GM18909 (cell line): ENCODE results near the gene ABCA6.
"Not testable (repeated sequence)": the region's sequence is repeated elsewhere in the genome, so short reads cannot be mapped to it uniquely, and the experiment has no call there.

ENCODE experiments used
- ATAC-seq: cut with Tn5 transposase; IDR thresholded peaks from one replicate; pipeline ENCODE4 v1.9.1; 2021; ENCODE audit warnings: mild to moderate bottlenecking; ENCODE audit not compliant: unreplicated experiment, poor library complexity

The ABCA6 gene, protein sequence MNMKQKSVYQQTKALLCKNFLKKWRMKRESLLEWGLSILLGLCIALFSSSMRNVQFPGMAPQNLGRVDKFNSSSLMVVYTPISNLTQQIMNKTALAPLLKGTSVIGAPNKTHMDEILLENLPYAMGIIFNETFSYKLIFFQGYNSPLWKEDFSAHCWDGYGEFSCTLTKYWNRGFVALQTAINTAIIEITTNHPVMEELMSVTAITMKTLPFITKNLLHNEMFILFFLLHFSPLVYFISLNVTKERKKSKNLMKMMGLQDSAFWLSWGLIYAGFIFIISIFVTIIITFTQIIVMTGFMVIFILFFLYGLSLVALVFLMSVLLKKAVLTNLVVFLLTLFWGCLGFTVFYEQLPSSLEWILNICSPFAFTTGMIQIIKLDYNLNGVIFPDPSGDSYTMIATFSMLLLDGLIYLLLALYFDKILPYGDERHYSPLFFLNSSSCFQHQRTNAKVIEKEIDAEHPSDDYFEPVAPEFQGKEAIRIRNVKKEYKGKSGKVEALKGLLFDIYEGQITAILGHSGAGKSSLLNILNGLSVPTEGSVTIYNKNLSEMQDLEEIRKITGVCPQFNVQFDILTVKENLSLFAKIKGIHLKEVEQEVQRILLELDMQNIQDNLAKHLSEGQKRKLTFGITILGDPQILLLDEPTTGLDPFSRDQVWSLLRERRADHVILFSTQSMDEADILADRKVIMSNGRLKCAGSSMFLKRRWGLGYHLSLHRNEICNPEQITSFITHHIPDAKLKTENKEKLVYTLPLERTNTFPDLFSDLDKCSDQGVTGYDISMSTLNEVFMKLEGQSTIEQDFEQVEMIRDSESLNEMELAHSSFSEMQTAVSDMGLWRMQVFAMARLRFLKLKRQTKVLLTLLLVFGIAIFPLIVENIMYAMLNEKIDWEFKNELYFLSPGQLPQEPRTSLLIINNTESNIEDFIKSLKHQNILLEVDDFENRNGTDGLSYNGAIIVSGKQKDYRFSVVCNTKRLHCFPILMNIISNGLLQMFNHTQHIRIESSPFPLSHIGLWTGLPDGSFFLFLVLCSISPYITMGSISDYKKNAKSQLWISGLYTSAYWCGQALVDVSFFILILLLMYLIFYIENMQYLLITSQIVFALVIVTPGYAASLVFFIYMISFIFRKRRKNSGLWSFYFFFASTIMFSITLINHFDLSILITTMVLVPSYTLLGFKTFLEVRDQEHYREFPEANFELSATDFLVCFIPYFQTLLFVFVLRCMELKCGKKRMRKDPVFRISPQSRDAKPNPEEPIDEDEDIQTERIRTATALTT (N-terminal part only)

DNA sequence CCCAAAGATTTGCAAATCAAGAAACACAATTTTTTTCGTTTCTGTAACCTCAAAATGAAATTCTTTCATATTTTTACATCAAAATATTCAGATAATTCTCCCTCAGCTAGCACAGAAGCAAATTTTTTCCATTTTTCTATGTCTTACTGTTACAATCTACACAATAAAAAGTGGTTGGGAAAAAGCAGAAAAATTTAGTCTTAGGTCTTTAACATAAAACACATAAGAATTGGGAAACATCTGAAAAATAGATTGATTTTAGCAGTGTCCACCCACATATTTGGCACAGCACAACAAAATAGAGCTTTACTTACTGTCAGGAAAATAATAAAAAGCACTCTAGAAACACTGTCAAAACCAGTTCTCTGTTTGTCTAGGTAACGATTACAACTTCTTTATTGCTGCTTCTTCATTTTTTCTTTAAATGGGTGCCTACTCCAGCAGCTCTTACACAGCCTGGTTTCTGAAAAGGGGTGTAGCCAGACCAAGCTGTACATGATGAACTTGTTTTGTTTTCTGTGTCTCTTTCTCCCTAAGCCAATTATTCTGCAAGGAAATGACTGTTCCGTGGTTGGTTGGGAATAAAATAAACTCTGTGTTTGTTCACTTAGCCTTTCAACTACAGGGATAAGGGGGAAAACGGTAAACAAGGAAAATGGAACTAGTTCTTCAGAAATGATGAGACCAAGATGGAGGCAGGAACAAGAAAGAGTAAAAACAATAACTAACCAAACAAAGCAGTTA, at the start of gene ABCA6:
Gene ABCA6 (minus strand): TSS at position 465 of the 744 bp plus-strand sequence. CDS start 1,192 bp downstream, outside the sequence.
- ATAC-seq: no peak

DNA sequence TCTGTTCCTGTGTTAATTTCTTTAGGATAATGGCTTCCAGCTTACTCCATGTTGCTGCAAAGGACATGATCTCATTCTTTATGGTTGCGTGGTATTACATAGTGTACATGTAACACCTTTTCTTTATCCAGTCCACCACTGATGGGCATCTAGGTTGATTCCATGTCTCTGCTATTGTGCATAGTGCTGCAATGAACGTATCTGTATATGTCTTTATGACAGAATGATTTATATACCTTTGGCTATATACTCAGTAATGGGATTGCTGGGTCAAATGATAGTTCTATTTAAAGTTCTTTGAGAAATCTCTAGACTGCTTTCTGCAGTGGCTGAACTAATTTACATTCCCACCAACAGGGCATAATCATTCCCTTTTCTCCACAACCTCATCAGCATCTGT, 47.1 kb upstream of the ABCA6 start:
- no peak for ATAC-seq

DNA sequence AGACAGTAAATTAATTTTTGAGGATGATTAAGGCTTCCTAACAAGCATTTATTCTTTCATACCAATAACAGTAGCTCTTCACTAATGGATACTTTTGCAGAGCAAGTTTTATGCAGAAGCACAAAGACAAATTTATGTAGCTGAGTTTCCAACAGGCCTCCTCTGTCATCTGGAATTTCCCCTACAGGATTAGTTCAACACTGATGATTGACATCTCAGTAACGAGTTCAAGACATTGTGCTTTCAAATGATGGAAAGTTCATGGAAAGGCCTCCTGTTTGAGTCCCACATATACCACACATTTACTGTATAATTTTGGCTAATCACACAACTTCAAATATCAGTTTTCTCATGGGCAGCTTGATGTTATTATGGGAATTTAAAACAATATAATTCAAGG, 46.4 kb upstream of the ABCA6 start:
- ATAC-seq: no peak

DNA sequence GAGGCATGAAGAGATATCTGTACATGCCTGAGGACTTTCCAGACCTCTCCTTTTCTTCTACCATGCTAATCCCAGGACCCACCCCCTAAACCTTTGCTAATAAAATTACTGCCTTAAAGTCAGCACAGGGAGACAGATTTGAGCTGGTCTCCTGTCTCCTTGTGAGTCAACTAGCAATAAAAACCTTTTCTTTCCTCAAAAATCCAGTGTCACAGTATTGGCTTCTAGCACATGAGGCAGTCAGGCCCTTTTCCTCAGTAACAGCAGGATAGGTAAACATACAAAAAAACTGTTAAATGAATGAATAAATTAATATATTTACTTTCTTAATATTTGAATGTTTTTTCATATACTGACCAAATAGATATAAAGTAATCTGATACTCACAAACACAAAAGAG, 45.6 kb upstream of the ABCA6 start:
- ATAC-seq: no peak

DNA sequence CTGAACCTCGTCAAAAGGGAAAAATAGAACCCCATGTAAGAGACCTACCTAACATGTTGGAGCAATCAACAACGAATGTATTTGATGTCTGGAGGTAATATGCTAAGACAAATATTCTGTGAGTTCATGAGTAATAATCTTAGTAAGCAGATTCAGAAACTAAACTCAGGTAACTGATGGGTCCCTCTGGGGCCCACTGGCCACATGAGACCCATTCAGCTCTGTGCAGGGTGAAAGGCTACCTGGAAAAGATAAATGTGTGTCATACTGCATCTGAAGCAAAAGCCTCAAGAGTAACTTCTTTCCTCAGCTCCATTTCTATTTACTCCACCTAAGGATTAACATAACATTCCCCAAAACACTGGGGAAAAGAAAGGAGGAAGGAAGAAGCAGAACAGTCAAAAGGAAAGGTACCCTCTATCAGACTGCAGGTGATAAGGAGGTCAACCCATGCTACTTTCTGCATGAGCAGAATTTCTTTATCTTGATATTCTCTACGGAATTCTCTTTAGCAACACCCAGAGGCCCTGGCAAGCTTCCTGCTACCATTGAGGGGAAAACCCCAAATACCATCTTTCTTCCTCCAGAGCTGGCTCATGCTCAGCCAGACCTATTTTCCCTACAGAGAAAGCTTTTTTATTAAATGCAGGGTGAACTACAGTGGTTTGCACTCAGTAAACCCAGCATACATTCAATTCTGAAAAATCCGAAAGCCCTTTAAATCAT, 37.7 kb upstream of the ABCA6 start:
- no peak for ATAC-seq

DNA sequence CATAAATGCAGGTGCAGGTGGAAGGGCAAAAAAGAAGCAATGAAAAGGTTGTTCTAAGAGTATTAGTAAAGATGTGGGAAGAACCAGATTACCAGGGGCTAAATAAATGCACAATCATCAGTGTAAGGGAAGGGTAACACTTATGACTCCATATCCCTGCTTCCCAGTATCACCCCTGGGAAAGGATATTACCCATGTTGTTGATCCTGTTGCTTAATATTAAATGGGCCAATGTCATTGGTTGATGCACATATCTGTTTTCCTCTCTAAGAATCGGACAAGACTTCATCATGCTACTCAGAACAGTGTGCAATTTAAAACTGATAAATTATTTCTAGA, 34.7 kb upstream of the ABCA6 start:
- no peak for ATAC-seq

DNA sequence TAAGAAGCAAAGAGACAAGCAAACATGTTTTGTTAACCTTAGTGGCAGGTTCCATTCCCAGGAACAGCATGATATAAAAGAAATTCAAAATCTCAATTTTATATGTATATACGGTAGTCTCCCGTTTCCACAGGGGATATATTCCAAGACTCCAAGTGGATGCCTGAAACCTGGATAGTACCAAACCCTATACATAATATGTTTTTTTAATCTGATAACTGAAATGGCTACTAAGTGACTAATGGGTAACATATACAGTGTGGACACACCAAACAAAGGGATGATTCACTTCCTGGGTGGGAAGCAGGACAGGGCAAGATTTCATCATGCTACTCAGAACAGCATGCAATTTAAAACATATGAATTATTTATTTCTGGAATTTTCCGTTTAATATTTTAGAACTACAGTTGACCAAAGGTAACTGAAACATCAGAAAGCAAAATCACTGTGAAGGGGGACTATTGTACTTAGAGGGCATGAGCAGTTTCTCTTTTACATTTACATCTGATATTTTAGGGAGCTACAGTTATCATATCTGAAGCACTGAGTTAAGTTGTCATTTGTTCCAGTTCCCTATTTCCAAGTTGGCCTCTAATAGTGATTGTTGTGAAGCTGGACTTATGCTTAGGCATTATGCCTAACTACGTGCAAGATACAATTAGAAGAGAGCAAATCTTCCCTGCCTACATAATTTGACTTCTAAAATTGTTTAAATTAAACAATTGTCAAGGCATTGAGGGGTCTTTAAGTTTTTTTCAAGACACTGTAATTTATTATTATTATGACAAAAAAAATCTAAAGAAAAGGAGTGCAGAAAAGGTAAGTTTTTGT, 34.1 kb upstream of the ABCA6 start:
- no peak for ATAC-seq

DNA sequence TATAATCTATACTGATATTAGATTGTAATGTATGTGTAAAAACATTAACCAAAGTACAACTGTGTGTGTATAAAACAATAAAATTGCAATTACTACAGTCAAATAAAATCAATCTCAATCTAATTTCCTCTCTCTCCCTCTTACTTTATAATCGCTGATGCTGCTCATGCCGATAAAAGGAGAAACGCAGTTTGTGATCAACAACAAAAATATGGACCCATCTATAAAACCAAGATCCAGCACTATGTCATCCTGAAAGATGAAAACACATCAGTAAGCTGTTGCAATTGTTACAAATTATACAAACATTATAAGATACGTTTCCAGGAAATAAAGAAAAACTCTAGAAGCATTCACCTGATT, 33.5 kb upstream of the ABCA6 start:
- no peak for ATAC-seq

DNA sequence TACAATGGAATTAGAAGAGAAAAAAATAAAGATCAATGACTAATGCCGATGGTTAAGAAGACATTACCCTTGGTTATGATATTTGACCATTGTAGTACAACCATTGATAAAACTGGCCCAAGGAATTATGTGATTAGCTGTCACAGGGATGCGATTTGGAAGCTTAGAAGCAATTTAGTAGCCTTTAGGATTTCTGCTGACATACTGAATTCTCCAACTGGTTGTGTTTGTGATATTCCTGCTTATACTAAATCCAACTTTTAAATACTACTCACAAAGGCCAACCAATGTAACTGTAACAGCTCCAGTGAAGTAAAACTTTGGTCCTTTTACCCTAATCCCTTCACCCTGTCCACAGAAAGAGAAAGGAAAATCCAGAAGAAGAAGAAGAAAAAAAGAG, 31.4 kb upstream of the ABCA6 start:
- ATAC-seq: no peak

DNA sequence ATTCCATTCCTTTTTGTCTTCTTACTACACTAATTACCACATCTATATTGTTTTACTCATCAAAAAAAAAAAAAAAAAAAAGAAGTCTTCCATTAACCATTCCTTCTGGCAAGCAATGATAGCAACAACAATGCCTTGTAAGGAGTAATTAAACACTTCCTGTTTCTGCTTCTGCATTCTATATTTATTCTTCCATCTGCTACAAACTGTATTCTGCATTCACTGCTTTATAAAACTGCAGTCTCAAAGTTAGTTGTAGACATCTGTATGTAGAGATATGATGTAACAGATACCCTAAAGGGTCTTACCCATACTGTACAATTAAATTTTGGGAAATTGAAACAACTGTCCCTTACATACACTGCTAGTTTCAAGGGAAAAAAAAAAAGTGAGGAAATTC, 28.7 kb upstream of the ABCA6 start:
- no peak for ATAC-seq

DNA sequence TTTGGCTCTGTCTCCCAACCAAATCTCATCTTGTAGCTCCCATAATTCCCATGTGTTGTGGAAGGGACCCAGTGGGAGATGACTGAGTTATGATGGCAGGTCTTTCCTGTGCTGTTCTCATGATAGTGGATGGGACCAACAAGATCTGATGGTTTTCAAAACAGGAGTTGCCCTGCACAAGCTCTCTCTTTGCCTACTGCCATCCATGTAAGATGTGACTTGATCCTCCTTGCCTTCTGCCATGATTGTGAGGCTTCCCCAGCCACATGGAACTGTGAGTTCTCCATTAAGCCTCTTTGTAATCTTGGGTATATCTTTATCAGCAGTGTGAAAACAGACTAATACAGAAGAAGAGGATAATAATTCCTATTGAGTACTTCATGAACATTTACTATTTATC, 26.9 kb upstream of the ABCA6 start:
- not testable (repeated sequence) for ATAC-seq

DNA sequence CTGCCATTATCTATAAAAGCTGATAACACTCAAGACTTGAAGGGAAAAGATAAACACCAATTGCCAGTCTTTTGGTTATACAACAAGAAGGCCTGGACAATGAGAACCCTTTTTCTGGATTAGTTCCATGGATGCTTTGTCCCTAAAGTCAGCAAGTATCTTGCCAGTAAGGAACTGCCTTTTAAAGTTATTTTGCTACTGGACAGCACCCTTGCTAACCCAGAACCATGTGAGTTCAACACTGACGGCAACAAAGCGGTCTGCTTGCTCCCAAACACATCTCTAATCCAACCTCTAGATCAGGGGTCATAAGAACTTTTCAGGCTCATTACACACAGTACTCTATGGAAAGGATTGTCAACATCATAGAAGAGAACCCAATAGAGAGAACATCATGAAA, 25.3 kb upstream of the ABCA6 start:
- ATAC-seq: no peak

DNA sequence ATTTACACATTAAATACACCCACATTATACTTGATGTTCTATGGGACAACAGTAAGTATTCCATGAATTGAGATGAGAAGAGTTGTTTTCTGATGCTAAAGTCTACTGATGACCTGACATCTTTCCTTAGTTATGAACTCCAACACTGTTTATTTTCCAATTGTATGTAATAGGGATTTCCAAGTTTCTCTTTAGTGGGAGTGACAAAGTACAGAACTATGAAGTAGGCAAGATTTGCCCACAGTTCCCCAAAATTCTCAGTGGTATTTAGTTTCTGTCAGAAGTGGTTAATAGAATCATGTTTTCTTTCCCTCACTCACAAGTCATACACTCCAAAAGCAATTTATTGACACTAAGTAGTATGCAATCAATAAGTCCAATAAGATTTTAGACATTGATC, 22.5 kb upstream of the ABCA6 start:
- ATAC-seq: no peak

DNA sequence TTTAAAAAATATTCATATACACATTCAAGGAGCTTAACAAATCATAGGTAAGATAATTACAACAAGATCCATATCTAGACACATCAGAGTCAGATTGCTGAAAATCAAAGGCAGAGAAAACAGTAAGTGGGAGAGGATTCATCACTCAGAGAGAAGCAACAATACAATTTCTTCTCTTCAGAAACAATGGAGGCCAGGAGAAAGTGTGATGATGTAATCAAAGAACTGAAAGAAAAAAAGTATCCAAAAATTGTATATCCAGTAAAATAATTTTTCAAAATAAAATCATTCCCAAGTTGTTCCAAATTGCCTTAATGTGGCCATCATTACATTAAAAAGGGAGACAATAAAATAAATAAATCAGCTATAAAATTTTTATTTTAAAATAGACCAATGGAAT, 17.7 kb upstream of the ABCA6 start:
- no peak for ATAC-seq

DNA sequence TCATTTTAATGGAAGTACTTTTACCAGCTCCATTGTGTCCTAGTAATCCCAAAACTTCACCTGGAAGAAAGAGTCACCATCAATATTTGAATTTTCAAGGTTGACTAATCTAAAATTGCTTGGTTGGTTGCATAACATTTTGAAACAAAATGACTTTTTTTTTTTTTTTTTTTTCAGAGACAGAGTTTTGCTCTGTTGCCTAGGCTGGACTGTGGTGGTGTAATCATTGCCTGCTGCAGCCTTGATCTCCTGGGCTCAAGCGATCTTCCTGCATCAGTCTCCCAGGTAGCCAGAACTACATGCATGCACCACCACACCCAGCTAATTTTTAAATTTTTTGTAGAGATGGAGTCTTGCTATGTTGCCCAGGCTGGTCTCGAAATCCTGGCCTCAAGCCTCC, 12.6 kb upstream of the ABCA6 start:
- ATAC-seq: no peak

DNA sequence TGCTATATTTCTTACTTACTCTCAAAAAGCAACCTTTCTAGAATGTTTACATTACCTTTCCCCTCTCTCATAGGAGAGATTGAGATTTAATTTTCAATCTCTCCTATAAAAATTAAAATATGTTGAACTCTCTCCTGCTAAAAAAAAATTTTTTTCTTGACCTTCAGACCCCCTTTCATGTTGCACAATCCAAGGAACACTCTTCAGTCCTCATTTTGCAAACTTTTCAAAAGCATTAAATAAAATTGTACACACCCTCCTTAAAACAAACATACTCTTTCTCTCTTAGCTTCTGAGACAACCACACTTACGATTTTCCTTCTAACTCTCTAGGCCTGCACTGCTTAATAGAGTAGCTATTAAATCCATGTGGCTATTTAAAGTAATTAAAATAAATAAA, 8.6 kb upstream of the ABCA6 start:
- ATAC-seq: no peak

DNA sequence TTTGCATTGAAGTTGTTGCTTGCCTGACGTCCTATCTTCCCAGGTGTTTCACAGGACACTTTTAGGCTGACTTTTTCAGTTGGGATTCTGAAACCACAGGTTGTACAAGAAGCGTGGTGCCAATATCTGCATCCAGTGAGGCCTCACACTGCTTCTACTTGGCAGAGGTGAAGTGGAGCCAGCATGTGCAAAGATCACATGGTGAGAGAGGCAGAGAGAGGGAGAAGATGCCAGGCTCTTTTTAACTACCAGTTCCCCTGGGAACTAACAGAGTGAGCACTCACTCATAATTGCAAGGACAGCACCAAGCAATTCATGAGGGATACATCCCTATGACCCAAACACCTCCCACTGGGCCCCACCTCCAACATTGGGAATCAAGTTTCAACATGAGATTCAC, 5.8 kb upstream of the ABCA6 start:
- no peak for ATAC-seq

DNA sequence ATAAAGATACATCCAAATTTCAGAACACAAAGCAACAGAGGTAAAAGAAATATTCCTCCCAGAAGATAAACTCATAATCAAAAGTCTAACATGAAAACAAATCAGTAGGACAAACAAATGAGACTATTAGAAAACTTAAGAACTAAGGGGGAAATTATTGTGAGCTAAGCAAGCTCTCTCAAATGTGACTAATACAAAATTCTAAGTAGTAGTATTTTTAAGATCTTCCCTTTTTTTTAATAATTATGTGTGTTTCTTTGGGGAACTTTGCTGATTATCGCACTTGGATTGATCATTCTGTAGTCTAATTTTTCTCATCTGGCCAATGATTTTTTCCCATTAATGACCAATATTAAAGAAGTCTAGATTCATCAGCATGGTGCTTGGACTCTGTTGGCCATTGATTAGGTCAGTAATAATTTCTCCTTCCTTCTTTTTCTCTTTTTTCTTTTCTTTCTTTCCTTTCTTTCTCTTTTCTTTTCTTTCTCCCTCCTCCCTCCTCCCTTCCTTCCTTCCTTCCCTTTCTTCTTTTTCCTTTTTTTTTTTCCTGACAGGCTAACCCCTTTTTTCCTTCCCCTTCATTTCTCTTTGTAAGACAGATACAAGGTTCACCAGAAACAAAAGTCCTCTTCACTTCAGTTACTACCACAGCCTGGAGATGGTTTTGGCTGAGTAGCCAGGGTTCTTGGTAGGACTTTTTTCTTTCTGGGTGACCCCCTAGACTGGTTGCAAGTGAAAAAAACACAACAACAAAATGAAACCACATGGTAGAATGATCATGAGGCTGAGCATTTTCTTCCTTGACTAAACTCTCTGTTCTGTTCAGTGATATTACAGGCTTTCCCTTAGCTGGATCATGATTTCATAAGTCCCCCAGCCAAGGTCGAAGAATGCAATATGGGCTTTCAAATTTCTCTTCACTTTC, 2.9 kb upstream of the ABCA6 start:
- no peak for ATAC-seq
